ENCODE measurements around the gene KRTAP10-6. TPM values are rescaled to one million over a fixed set of nuclear protein-coding genes. Genes with fewer than 3 reads are reported as not detected.
A peak's percentile ranks its signal among the peaks of the same experiment; 100 is the strongest.

The KRTAP10-6 gene
- total RNA-seq, 1 donor from 2014 or later, result not detected

DNA sequence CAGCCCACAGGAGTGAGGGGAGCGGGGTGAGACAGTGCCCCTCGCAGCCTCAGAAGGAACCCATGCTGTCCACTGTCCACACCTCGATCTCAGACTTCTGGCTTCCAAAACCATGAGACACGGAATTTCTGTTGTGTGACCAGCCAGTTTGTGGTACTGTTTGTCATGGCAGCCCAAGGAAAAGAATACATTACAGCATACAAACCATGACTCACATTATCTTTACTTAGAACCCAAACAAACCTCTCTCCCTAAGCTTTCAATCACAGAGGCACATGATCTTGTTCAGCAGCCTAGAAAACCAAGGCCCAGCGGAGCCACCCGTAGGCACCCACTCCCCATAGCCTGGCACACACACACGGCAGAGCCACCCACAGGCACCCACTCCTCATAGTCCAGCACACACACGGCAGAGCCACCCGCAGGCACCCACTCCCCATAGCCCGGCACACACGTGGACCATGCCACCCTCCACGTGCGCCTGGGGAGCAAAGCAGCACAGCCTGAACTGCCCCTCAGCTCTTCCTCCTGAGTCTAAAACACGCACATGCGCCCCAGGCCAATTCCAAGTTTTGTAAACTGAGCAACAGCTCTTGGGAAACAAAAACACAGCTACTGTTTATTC lies 19.2 kb downstream of the KRTAP10-6 start:
- Histone ChIP-seq H3K36me3 (ENCODE audit: control insufficient read depth, insufficient read depth, low read length) (no peaks in the 10 kb centered on the region), H3K4me3 (ENCODE audit: low read depth, low read length) (no peak overlapping the region), H3K27me3 (ENCODE audit: control insufficient read depth, insufficient read depth, low read length) (no peaks in the 10 kb centered on the region)
- FAIRE-seq (peak; percentile 89), DNase-seq (ENCODE audit: low read depth) (no peak)
- TF ChIP-seq, protein P1, sequence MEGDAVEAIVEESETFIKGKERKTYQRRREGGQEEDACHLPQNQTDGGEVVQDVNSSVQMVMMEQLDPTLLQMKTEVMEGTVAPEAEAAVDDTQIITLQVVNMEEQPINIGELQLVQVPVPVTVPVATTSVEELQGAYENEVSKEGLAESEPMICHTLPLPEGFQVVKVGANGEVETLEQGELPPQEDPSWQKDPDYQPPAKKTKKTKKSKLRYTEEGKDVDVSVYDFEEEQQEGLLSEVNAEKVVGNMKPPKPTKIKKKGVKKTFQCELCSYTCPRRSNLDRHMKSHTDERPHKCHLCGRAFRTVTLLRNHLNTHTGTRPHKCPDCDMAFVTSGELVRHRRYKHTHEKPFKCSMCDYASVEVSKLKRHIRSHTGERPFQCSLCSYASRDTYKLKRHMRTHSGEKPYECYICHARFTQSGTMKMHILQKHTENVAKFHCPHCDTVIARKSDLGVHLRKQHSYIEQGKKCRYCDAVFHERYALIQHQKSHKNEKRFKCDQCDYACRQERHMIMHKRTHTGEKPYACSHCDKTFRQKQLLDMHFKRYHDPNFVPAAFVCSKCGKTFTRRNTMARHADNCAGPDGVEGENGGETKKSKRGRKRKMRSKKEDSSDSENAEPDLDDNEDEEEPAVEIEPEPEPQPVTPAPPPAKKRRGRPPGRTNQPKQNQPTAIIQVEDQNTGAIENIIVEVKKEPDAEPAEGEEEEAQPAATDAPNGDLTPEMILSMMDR (IDR thresholded peaks at IDR 0.05; ENCODE audit: insufficient read depth, low read length, severe bottlenecking), result no peak

DNA sequence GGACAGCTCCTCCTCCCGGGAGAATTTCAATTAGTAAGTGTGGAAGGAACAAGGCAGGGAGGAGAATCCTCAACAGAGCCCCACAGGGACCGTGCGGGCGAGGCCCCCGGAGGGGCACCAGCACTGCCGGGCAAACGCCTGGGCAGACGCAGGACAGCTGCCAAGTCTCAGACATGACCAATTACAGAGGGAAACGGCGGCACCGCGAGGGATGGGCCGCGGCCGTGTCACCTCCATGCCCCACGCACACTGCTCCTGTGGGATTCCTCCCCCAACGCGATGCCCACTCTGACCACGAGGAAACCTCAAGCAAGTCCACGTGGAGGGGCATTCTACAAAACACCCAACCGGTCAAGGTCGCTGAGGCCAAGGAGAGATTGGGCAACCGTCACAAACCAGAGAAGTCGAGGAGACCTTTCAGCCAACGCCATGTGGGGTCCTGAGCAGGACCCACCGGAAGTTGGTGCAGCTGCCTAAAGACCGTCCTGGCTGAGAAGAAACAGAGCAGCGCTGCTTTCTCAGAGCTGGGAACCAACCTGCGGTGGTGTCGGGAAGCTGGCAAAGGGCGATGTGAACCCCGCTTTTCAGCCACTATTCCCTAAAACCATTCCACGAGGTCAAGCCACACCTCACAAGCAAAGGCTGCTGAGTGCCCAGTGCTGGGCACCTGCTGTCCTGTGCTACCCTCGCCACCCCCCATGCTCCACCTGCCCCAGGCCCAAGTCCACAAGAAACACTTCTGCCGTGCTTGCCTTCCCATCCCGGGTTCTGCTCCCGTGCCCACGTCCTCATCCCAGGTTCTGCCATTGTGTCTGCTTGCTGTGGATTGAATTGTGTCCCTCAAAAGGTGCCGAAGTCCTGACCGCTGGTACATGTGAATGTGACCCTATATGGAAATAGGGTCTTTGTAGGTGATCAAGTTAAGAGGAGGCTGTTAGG lies 20.2 kb downstream of the KRTAP10-6 start:
- Histone ChIP-seq H3K27me3 (ENCODE audit: control insufficient read depth, insufficient read depth, low read length) (no peaks in the 10 kb centered on the region), H3K4me3 (ENCODE audit: low read depth, low read length) (no peak overlapping the region), H3K36me3 (ENCODE audit: control insufficient read depth, insufficient read depth, low read length) (no peaks in the 10 kb centered on the region)
- TF ChIP-seq, protein P1 (IDR thresholded peaks at IDR 0.05; ENCODE audit: insufficient read depth, low read length, severe bottlenecking), result no peak
- FAIRE-seq (peak; percentile 43), DNase-seq (ENCODE audit: low read depth) (no peak)

DNA sequence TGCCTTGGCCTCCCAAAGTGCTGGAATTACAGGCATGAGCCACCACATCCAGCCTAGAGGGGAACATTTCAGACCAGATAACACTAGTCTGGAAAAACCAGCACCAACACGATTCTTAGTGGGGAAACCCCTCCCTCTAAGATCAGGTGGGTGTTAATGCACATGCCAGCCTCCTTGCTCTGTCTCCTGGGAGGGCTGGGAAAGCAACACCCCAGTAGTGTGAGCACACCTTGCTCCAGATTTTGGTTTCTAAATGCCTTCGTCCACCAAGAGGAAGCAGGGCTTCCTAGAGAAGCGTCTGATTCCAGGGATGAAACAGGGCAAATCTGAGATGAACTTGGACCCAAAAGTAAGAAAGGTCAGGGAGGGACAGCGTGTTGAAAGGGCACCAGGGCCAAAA lies 21.0 kb downstream of the KRTAP10-6 start:
- Histone ChIP-seq H3K27me3 (ENCODE audit: control insufficient read depth, insufficient read depth, low read length) (no peaks in the 10 kb centered on the region), H3K36me3 (ENCODE audit: control insufficient read depth, insufficient read depth, low read length) (no peaks in the 10 kb centered on the region), H3K4me3 (ENCODE audit: low read depth, low read length) (no peak overlapping the region)
- TF ChIP-seq, protein P1 (IDR thresholded peaks at IDR 0.05; ENCODE audit: insufficient read depth, low read length, severe bottlenecking), result no peak
- no peak for FAIRE-seq
- DNase-seq (ENCODE audit: low read depth), result no peak

DNA sequence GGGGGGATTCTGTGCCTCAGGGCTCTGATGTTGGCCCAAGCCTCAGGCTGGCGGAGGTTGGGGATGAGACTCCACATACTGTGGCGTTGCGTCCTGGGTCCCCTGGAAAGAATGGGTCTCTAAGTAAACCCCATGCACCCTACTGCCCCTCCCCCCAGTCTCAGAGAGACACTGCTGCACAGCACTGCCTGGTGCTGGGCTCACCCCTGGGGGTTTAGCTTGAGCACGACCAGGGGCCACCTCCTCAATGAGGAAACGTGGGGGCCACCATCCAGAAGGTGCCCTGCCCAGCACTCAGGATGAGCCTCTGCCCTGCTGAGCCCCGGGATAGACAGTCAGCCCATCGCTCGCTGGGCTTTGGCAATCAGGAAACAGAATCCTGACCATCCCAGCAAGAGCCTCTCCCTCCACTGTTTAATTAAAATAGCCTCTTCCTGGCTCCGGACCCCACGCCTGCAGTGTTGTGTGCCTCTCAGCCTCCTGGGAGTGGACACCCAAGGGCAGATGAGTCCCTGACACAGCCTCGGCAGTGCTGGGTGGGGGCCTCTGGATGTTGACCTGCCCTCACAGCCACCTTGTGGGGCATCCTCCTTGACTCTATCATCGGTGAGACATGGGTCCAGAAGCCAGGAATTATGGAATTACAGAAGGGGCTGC lies 22.3 kb downstream of the KRTAP10-6 start:
- Histone ChIP-seq H3K4me3 (ENCODE audit: low read depth, low read length) (no peak overlapping the region), H3K36me3 (ENCODE audit: control insufficient read depth, insufficient read depth, low read length) (no peaks in the 10 kb centered on the region), H3K27me3 (ENCODE audit: control insufficient read depth, insufficient read depth, low read length) (no peaks in the 10 kb centered on the region)
- TF ChIP-seq, protein P1 (IDR thresholded peaks at IDR 0.05; ENCODE audit: insufficient read depth, low read length, severe bottlenecking), result no peak
- DNase-seq (ENCODE audit: low read depth) (no peak), FAIRE-seq (no peak)

DNA sequence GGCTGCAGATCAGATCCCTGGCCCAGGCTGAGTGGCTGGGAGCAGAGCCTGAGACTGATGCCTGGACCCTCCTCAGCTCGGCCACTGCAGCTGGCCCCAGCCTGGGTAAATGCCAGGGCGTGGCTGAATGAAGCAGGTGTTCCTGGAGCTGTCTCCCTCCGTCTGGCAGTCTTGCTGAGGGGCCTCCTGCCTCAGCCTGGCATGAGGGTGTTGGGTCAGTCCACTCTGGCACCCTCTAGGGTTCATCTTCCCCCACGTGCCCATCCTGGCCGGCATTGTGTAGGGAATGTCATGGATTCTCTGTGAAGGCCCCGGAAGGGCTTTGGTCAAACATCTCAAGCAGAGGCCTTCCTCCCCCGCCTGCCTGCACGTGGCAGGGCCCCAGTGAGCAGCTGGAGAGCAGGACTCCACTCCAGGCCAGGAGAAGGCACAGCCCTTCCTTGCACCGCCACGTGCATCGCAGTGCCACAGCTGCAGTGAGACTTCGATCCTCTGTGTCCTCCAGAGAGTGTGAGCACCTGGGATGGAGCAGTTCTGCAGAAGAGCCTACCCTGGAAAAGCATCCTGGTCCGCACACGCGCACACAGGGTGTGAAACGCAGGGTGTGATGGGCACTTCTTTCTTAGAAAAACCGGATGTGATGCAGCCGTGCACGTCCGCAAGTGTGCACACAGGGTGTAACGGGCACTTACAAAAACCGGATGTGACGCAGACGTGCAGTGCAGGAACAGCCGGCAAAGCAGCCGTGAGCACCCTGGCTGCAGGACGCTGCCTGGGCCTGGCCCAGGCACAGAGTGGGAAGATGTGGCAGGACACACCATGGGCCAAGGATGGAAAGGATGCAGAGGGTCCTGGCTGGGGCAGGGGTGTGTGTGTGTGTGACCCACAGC lies 23.4 kb downstream of the KRTAP10-6 start:
- Histone ChIP-seq H3K36me3 (ENCODE audit: control insufficient read depth, insufficient read depth, low read length) (no peaks in the 10 kb centered on the region), H3K27me3 (ENCODE audit: control insufficient read depth, insufficient read depth, low read length) (no peaks in the 10 kb centered on the region), H3K4me3 (ENCODE audit: low read depth, low read length) (no peak overlapping the region)
- TF ChIP-seq, protein P1 (IDR thresholded peaks at IDR 0.05; ENCODE audit: insufficient read depth, low read length, severe bottlenecking), result no peak
- FAIRE-seq (no peak), DNase-seq (ENCODE audit: low read depth) (no peak)

All from bronchial epithelial cell (primary cell).